H9 (cell line): ENCODE measurements around the gene ANKS1B. TPM values are rescaled to one million over a fixed set of nuclear protein-coding genes. Genes with fewer than 3 reads are reported as not detected.

ENCODE experiments used
- DNase-seq: peaks from one replicate; pipeline ENCODE4 v3.0.0-alpha.2; 2017
- H2AFZ ChIP-seq: one replicate; pipeline ENCODE4 v1.6.1; 2013; ENCODE audit warnings: mild to moderate bottlenecking, low read length, control low read depth, moderate library complexity
- H2AK5ac ChIP-seq: 2 replicates; pipeline ENCODE4 v1.6.1; 2013; ENCODE audit warnings: low read length, control low read depth, mixed read lengths; ENCODE audit not compliant: insufficient read length
- H2BK120ac ChIP-seq: one replicate; pipeline ENCODE4 v1.6.1; 2013; ENCODE audit warnings: low read depth, mild to moderate bottlenecking, low read length, control low read depth, inconsistent platforms; ENCODE audit not compliant: poor library complexity, severe bottlenecking
- H2BK12ac ChIP-seq: 2 replicates; pipeline ENCODE4 v1.6.1; 2013; ENCODE audit warnings: low read length, control low read depth, mixed read lengths, low read depth; ENCODE audit not compliant: insufficient read length
- H2BK15ac ChIP-seq: 2 replicates; pipeline ENCODE4 v1.6.1; 2013; ENCODE audit warnings: low read depth, low read length, control low read depth
- H2BK20ac ChIP-seq: one replicate; pipeline ENCODE4 v1.6.1; 2013; ENCODE audit warnings: low read depth, mild to moderate bottlenecking, low read length, control low read depth, inconsistent platforms; ENCODE audit not compliant: poor library complexity, severe bottlenecking
- H2BK5ac ChIP-seq: 2 replicates; pipeline ENCODE4 v1.6.1; 2013; ENCODE audit warnings: low read length, control low read depth, mixed read lengths; ENCODE audit not compliant: insufficient read length
- H3K14ac ChIP-seq: 2 replicates; pipeline ENCODE4 v1.6.1; 2013; ENCODE audit warnings: low read length, control low read depth; ENCODE audit not compliant: insufficient read depth
- H3K18ac ChIP-seq: 2 replicates; pipeline ENCODE4 v1.6.1; 2013; ENCODE audit warnings: low read depth, mild to moderate bottlenecking, mixed read lengths, low read length, control low read depth; ENCODE audit not compliant: insufficient read length
- H3K23ac ChIP-seq: 2 replicates; pipeline ENCODE4 v1.6.1; 2013; ENCODE audit warnings: low read length, control low read depth, mixed read lengths, low read depth; ENCODE audit not compliant: insufficient read length
- H3K23me2 ChIP-seq: 2 replicates; pipeline ENCODE4 v1.6.1; 2013; ENCODE audit warnings: low read depth, mild to moderate bottlenecking, mixed read lengths, low read length, control low read depth; ENCODE audit not compliant: insufficient read length, poor library complexity, severe bottlenecking
- H3K27ac ChIP-seq: 2 replicates; pipeline ENCODE4 v1.5.1; 2013; ENCODE audit warnings: low read length, control low read depth, mixed read lengths, low read depth; ENCODE audit not compliant: insufficient read length
- H3K27me3 ChIP-seq: 2 replicates; pipeline ENCODE4 v1.6.1; 2013; ENCODE audit warnings: low read length, control low read depth, inconsistent platforms; ENCODE audit not compliant: insufficient read depth
- H3K4ac ChIP-seq: 2 replicates; pipeline ENCODE4 v1.6.1; 2013; ENCODE audit warnings: low read depth, mild to moderate bottlenecking, control low read depth, inconsistent platforms, low read length, moderate library complexity
- H3K4me1 ChIP-seq: 2 replicates; pipeline ENCODE4 v1.6.1; 2013; ENCODE audit warnings: low read length, control low read depth, inconsistent platforms; ENCODE audit not compliant: insufficient read depth
- H3K4me2 ChIP-seq: 2 replicates; pipeline ENCODE4 v1.6.1; 2013; ENCODE audit warnings: low read length, control low read depth, mixed read lengths; ENCODE audit not compliant: insufficient read length, insufficient read depth
- H3K56ac ChIP-seq: 2 replicates; pipeline ENCODE4 v1.6.1; 2013; ENCODE audit warnings: low read depth, mild to moderate bottlenecking, mixed read lengths, low read length, control low read depth; ENCODE audit not compliant: insufficient read length
- H3K79me1 ChIP-seq: 2 replicates; pipeline ENCODE4 v1.6.1; 2013; ENCODE audit warnings: low read depth, mild to moderate bottlenecking, moderate library complexity, low read length, control low read depth, inconsistent platforms; ENCODE audit not compliant: insufficient read depth, poor library complexity, severe bottlenecking
- H3K79me2 ChIP-seq: 2 replicates; pipeline ENCODE4 v1.6.1; 2013; ENCODE audit warnings: low read length, control low read depth, inconsistent platforms; ENCODE audit not compliant: insufficient read depth
- H3K9ac ChIP-seq: 2 replicates; pipeline ENCODE4 v1.6.1; 2013; ENCODE audit warnings: low read length, control low read depth, mixed read lengths; ENCODE audit not compliant: insufficient read length; ENCODE audit errors: extremely low read depth
- H3K9me3 ChIP-seq: one replicate; pipeline ENCODE4 v1.6.1; 2013; ENCODE audit warnings: low read depth, low read length, inconsistent platforms; ENCODE audit not compliant: control insufficient read depth
- H3T11ph ChIP-seq: one replicate; pipeline ENCODE4 v1.6.1; 2013; ENCODE audit warnings: mild to moderate bottlenecking, low read length, control low read depth, inconsistent platforms
- H4K20me1 ChIP-seq: one replicate; pipeline ENCODE4 v1.6.1; 2013; ENCODE audit not compliant: control insufficient read depth, insufficient read length, insufficient read depth
- H4K5ac ChIP-seq: 2 replicates; pipeline ENCODE4 v1.6.1; 2013; ENCODE audit warnings: low read depth, mild to moderate bottlenecking, mixed read lengths, low read length, control low read depth; ENCODE audit not compliant: insufficient read length
- H4K8ac ChIP-seq: replicated peaks from 2 replicates; pipeline ENCODE4 v1.6.1; 2013; ENCODE audit warnings: low read length, control low read depth, mixed read lengths, low read depth; ENCODE audit not compliant: insufficient read length
- H4K91ac ChIP-seq: 2 replicates; pipeline ENCODE4 v1.6.1; 2013; ENCODE audit warnings: low read depth, mild to moderate bottlenecking, moderate library complexity, mixed read lengths, low read length, control low read depth; ENCODE audit not compliant: insufficient read length
- H3K27ac Mint-ChIP-seq, 3 experiments: 2 replicates in 2 of 3; 3 replicates in 1 of 3; pipeline ENCODE4 v1.8.0; 2020 to 2021; ENCODE audit warnings: mixed read lengths in 3 of 3, mild to moderate bottlenecking in 1 of 3, moderate library complexity in 1 of 3
- H3K27me3 Mint-ChIP-seq: 2 replicates; pipeline ENCODE4 v1.8.0; 2021; ENCODE audit warnings: low read depth, mild to moderate bottlenecking, moderate library complexity, mixed read lengths
- H3K36me3 Mint-ChIP-seq, 3 experiments: 2 replicates in 2 of 3; 3 replicates in 1 of 3; pipeline ENCODE4 v1.8.0; 2020 to 2021; ENCODE audit warnings: low read depth in 3 of 3, mixed read lengths in 3 of 3; ENCODE audit not compliant: insufficient read depth in 1 of 3
- H3K4me1 Mint-ChIP-seq, 2 experiments: 2 replicates each; pipeline ENCODE4 v1.8.0; 2020; ENCODE audit warnings: mixed read lengths in 2 of 2
- H3K4me3 Mint-ChIP-seq, 2 experiments: 2 replicates in 1 of 2; 3 replicates in 1 of 2; pipeline ENCODE4 v1.8.0; 2020 to 2021; ENCODE audit warnings: mild to moderate bottlenecking in 2 of 2, mixed read lengths in 2 of 2, moderate library complexity in 1 of 2
- H3K9me3 Mint-ChIP-seq, 2 experiments: 2 replicates in 1 of 2; 3 replicates in 1 of 2; pipeline ENCODE4 v1.8.0; 2020; ENCODE audit warnings: mild to moderate bottlenecking in 2 of 2, mixed read lengths in 2 of 2, moderate library complexity in 1 of 2
- WGBS: extraction: QIAGEN DNeasy Blood & Tissue Kit; methylation state at CpG from one replicate; pipeline ENCODE4 v1.1.7; 2013; ENCODE audit warnings: missing lambda C conversion rate, low lambda C conversion rate, mixed read lengths; ENCODE audit not compliant: insufficient read length; ENCODE audit errors: extremely low coverage; 5-methylcytosine and 5-hydroxymethylcytosine counted together
- total RNA-seq: library from RNA; stranded (reverse); gene quantifications from 2 replicates; pipeline ENCODE4 v1.2.1, GENCODE V29; 2021
- TF ChIP-seq, protein P1 (sequence below): fragments of 200-600 bp; sonication (generic); conservative IDR thresholded peaks from 3 replicates; pipeline ENCODE4 v1.8.0; 2021; ENCODE audit warnings: antibody characterized with exemption, mild to moderate bottlenecking

The ANKS1B gene
- total RNA-seq, 1 experiment from 2014 or later, result 4.1 TPM

DNA sequence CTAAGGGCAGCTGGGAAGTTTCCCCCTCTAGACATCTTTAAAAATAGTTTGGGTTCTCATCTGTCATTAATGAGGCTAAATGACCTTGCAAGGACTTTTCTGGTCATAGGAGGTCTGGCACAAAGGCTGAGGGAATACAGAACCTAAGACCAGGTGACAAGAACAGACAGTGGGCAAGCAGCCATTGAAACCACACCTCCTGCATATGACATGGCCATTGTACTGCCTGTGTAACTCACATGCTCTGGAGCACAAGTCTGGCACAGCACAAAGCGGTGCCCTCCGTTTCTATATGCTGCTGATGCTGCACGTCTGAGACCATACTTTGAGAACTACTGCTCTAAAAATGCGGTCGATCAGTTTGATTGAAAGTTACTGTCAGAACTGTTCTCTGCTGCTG is 1196.3 kb downstream of the ANKS1B start:
- H3K27me3 ChIP-seq, result no peaks in the 10 kb centered on the region
- H3K27ac ChIP-seq, result no peak overlapping the region
- no peak overlapping the region for H3K4me2 ChIP-seq
- H2BK12ac ChIP-seq, result no peak overlapping the region
- no peaks in the 10 kb centered on the region for H3K79me1 ChIP-seq
- Mint-ChIP-seq H3K27me3 (no peaks in the 10 kb centered on the region), H3K4me3 (no peak overlapping the region), H3K9me3 (no peaks in the 10 kb centered on the region), H3K36me3 (no peaks in the 10 kb centered on the region), H3K27ac (no peak overlapping the region), H3K4me1 (no peaks in the 10 kb centered on the region)
- H3K23me2 ChIP-seq, result no peaks in the 10 kb centered on the region
- no peak overlapping the region for H3K9ac ChIP-seq
- H3K56ac ChIP-seq, result no peak overlapping the region
- no peak overlapping the region; the same call in 1 of the 2 replicates for H3K14ac ChIP-seq
- no peak overlapping the region for H3T11ph ChIP-seq
- no peak for DNase-seq
- H2AFZ ChIP-seq, result no peak overlapping the region
- no peak overlapping the region for H4K91ac ChIP-seq
- no peak overlapping the region for H3K23ac ChIP-seq
- no peak overlapping the region for H2BK15ac ChIP-seq
- no peak overlapping the region for H4K8ac ChIP-seq
- no peak overlapping the region for H3K4ac ChIP-seq
- TF ChIP-seq, protein P1, sequence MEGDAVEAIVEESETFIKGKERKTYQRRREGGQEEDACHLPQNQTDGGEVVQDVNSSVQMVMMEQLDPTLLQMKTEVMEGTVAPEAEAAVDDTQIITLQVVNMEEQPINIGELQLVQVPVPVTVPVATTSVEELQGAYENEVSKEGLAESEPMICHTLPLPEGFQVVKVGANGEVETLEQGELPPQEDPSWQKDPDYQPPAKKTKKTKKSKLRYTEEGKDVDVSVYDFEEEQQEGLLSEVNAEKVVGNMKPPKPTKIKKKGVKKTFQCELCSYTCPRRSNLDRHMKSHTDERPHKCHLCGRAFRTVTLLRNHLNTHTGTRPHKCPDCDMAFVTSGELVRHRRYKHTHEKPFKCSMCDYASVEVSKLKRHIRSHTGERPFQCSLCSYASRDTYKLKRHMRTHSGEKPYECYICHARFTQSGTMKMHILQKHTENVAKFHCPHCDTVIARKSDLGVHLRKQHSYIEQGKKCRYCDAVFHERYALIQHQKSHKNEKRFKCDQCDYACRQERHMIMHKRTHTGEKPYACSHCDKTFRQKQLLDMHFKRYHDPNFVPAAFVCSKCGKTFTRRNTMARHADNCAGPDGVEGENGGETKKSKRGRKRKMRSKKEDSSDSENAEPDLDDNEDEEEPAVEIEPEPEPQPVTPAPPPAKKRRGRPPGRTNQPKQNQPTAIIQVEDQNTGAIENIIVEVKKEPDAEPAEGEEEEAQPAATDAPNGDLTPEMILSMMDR, result no peak
- H3K9me3 ChIP-seq, result no peaks in the 10 kb centered on the region
- no peak overlapping the region for H2AK5ac ChIP-seq
- H3K18ac ChIP-seq, result no peak overlapping the region
- no CpG with 5 or more reads among the region's 5 CpGs for WGBS
- no peak overlapping the region for H4K5ac ChIP-seq
- no peak overlapping the region for H2BK120ac ChIP-seq
- H3K79me2 ChIP-seq, result no peaks in the 10 kb centered on the region
- H3K4me1 ChIP-seq, result no peaks in the 10 kb centered on the region; the same call in 1 of the 2 replicates
- H2BK20ac ChIP-seq, result no peak overlapping the region
- no peak overlapping the region for H2BK5ac ChIP-seq
- no peaks in the 10 kb centered on the region for H4K20me1 ChIP-seq
